Mononuclear cell (primary cell): ENCODE results near the gene TMC1. TPM values are rescaled to one million over a fixed set of nuclear protein-coding genes. Genes with fewer than 3 reads are reported as not detected.
"Not testable (repeated sequence)": the region's sequence is repeated elsewhere in the genome, so short reads cannot be mapped to it uniquely, and the experiment has no call there.

Experiments used
- H3K27me3 ChIP-seq: 2 replicates; pipeline ENCODE4 v1.6.0; 2011; ENCODE audit warnings: low read length, control low read depth; ENCODE audit not compliant: insufficient read depth
- H3K4me1 ChIP-seq: 2 replicates; pipeline ENCODE4 v1.5.1; 2011; ENCODE audit warnings: mild to moderate bottlenecking, low read length, control low read depth; ENCODE audit not compliant: insufficient read depth
- H3K4me3 ChIP-seq: 2 replicates; pipeline ENCODE4 v1.5.1; 2011; ENCODE audit warnings: mild to moderate bottlenecking, low read length, moderate library complexity
- H3K9me3 ChIP-seq: 2 replicates; pipeline ENCODE4 v1.5.1; 2011; ENCODE audit warnings: low read depth, mild to moderate bottlenecking, control low read depth, low read length
- total RNA-seq: library from RNA; depleted of rRNA; stranded (reverse); fragments of >200 nt; gene quantifications from one replicate; pipeline ENCODE4 v1.2.3, GENCODE V29; 2012

The TMC1 gene
- total RNA-seq, 1 donor, result 0.52 TPM

DNA sequence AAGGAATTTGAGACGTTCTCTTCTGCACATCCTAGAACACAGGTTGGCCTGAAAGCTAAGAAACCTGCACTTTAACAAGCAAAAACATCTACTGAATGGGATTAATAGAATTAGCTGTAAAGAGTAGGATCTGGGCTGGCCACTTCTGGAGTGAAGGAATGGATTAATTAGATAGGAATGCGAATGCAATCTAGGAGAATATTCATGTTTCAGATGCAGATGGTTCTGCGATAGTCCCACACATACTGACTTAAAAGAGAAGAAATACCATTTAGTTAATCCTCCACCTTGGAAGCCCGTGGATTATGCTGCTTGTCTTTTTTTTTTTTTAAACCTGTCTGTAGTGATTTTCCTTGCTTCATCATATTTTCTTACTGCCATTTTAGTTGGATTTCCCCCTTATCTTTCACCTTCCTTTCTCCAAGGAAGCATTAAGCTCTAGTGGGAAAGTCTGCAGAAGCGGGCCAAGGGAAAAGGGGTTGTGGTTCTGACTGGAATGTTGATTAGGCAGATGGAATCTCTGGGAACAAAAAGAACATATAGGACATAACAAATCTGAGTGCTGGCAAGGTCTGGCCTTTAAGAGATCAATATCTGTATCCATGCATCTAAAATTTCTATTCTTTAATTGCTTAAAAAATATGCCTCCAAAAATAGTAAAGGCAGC is 279.1 kb downstream of the TMC1 start:
- Histone ChIP-seq H3K4me3 (no peak overlapping the region), H3K9me3 (no peaks in the 10 kb centered on the region), H3K27me3 (no peaks in the 10 kb centered on the region), H3K4me1 (no peaks in the 10 kb centered on the region)

DNA sequence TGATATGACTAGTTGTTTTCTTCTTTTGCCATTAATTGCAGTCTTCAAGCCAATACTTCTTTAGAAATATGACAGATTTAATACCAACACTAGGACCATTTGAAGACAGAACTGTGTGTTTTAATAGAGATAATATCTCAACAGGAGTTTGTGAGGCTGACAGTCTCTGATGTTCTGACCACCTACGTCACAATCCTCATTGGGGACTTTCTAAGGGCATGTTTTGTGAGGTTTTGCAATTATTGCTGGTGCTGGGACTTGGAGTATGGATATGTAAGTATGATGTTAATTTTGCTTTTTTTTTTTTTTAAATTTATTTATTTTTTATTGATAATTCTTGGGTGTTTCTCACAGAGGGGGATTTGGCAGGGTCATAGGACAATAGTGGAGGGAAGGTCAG is 283.8 kb downstream of the TMC1 start:
- Histone ChIP-seq H3K4me1 (no peaks in the 10 kb centered on the region), H3K9me3 (no peaks in the 10 kb centered on the region), H3K4me3 (no peak overlapping the region), H3K27me3 (no peaks in the 10 kb centered on the region)

- H3K27me3 ChIP-seq, H3K4me1 ChIP-seq, H3K4me3 ChIP-seq, H3K9me3 ChIP-seq: not testable (repeated sequence)
Measured at GRCh38 chr9:72806313-72806809, 285.0 kb downstream of the TMC1 start.

- Histone ChIP-seq H3K4me3 (no peak overlapping the region), H3K27me3 (peaks cover 3% of the 10 kb centered on the region), H3K9me3 (no peaks in the 10 kb centered on the region), H3K4me1 (no peaks in the 10 kb centered on the region)
Measured at GRCh38 chr9:72807765-72808445, 286.5 kb downstream of the TMC1 start.

DNA sequence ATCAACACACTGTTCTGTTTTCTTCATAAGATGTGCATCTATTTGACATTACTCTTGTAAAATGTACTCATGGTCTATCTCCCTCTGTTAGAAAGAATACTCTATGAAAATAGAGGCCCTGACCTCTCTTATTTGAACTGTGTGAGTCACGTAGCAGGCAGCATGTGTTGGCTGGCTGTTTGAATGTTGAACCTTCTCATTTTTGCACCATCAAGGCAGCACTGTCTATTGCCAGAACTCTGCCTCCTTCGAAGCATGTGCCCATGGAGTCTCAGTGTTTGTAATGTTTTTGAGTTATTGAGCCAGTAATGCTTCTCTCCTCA is 287.0 kb downstream of the TMC1 start:
- Histone ChIP-seq H3K4me3 (no peak overlapping the region), H3K4me1 (no peaks in the 10 kb centered on the region), H3K9me3 (no peaks in the 10 kb centered on the region), H3K27me3 (peaks cover 3% of the 10 kb centered on the region)

DNA sequence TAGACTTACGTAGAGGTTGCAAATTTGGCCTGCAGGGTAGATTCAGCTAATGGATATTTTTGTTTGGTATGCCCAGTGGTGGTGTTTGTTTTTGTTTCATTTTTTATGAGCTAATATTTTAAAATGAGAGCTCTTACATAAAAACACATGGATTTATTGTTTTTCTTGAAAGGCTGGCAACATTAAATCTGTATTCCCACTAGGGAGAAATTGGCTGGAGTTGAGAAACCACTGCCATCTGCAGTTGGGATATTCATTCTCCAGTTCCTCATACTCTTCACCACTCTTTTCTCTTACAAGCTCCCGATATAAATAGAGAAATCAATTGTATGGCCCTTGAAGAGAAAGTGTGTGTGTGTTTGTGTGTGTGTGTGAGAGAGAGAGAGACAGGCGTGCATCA is 288.2 kb downstream of the TMC1 start:
- Histone ChIP-seq H3K4me1 (no peaks in the 10 kb centered on the region), H3K9me3 (no peaks in the 10 kb centered on the region), H3K4me3 (no peak overlapping the region), H3K27me3 (peaks cover 3% of the 10 kb centered on the region)

GRCh38 chr9:72812559-72813111 is 291.2 kb downstream of the TMC1 start:
- H3K4me3 ChIP-seq, result no peak overlapping the region
- H3K27me3 ChIP-seq, result peaks cover 7% of the 10 kb centered on the region
- no peaks in the 10 kb centered on the region for H3K4me1 ChIP-seq
- no peaks in the 10 kb centered on the region for H3K9me3 ChIP-seq

- Histone ChIP-seq H3K27me3 (peaks cover 7% of the 10 kb centered on the region), H3K4me1 (no peaks in the 10 kb centered on the region), H3K9me3 (no peaks in the 10 kb centered on the region), H3K4me3 (no peak overlapping the region)
Measured at GRCh38 chr9:72813544-72813943, 292.1 kb downstream of the TMC1 start.

GRCh38 chr9:72814083-72814597 is 292.7 kb downstream of the TMC1 start:
- H3K4me1 ChIP-seq, result no peaks in the 10 kb centered on the region
- peaks cover 7% of the 10 kb centered on the region for H3K27me3 ChIP-seq
- H3K4me3 ChIP-seq, result no peak overlapping the region
- no peaks in the 10 kb centered on the region for H3K9me3 ChIP-seq

DNA sequence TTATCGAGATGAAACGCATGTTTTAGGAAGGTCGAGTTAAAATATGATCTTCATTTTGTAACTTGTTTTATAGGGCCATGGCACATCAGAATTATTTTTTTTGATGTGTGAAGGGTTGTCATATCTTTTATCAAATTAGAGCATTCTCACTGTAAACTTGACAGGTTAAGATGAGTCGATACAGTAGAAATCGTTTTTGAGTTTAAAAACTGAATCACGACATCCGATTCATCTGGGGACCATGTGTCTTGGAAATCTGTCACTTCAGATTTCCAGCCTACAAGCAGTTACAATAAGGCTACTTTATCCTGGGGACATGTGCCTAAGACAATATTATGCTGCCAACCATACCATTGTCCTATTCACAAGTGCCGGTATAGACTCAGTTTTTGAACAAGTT is 295.3 kb downstream of the TMC1 start:
- Histone ChIP-seq H3K9me3 (no peaks in the 10 kb centered on the region), H3K27me3 (peaks cover 7% of the 10 kb centered on the region), H3K4me3 (no peak overlapping the region)

GRCh38 chr9:72817413-72817812 is 296.0 kb downstream of the TMC1 start:
- H3K9me3 ChIP-seq, result no peaks in the 10 kb centered on the region
- peaks cover 7% of the 10 kb centered on the region for H3K27me3 ChIP-seq
- H3K4me3 ChIP-seq, result no peak overlapping the region
- H3K4me1 ChIP-seq, result no peaks in the 10 kb centered on the region

More for the DNA sequence above, 295.3 kb downstream of the TMC1 start:
- no peaks in the 10 kb centered on the region for H3K4me1 ChIP-seq

DNA sequence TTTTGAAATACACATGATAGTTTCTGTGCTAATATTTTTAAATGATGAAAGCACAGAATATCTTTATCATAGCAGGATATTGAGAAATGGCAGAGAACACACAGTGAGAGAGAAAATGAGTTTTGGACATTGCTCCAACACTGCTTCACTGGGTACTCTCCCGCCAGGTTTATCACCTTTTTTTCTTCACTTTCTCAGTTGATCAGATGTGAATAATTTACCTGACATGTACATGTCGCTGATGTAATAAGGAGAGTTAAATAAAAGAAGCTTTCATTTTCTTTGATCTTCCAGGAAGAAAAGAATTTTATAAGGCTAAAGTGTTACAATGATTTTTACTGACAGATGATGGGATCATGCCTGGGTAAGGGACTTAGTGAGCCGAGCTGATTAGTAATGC is 297.0 kb downstream of the TMC1 start:
- no peaks in the 10 kb centered on the region for H3K9me3 ChIP-seq
- peaks cover 4% of the 10 kb centered on the region for H3K27me3 ChIP-seq
- H3K4me3 ChIP-seq, result no peak overlapping the region
- H3K4me1 ChIP-seq, result no peaks in the 10 kb centered on the region

- H3K4me3 ChIP-seq, result no peak overlapping the region
- no peaks in the 10 kb centered on the region for H3K27me3 ChIP-seq
- H3K9me3 ChIP-seq, result no peaks in the 10 kb centered on the region
- H3K4me1 ChIP-seq, result no peaks in the 10 kb centered on the region
Measured at GRCh38 chr9:72823971-72824370, 302.6 kb downstream of the TMC1 start.

GRCh38 chr9:72826996-72827949 is 305.9 kb downstream of the TMC1 start:
- Histone ChIP-seq H3K9me3 (no peaks in the 10 kb centered on the region), H3K4me1 (no peaks in the 10 kb centered on the region), H3K4me3 (no peak overlapping the region), H3K27me3 (no peaks in the 10 kb centered on the region)
